ENCODE data around the gene NR2C2AP.

GRCh38 chr19:19167612-19168011 lies 35.6 kb downstream of the NR2C2AP start:
- TF ChIP-seq CTCF (conservative IDR thresholded peaks at IDR 0.05 in 1 of 2, IDR thresholded peaks at IDR 0.05 in 1 of 2; ENCODE audit: low read depth in 1 of 2, low read length in 2 of 2) (no peak), EZH2 (IDR thresholded peaks at IDR 0.05; ENCODE audit: low read length, missing control alignments) (no peak)
